ENCODE data around the gene DAP.
"Not testable (repeated sequence)": the region's sequence is repeated elsewhere in the genome, so short reads cannot be mapped to it uniquely, and the experiment has no call there.

Gene DAP

DNA sequence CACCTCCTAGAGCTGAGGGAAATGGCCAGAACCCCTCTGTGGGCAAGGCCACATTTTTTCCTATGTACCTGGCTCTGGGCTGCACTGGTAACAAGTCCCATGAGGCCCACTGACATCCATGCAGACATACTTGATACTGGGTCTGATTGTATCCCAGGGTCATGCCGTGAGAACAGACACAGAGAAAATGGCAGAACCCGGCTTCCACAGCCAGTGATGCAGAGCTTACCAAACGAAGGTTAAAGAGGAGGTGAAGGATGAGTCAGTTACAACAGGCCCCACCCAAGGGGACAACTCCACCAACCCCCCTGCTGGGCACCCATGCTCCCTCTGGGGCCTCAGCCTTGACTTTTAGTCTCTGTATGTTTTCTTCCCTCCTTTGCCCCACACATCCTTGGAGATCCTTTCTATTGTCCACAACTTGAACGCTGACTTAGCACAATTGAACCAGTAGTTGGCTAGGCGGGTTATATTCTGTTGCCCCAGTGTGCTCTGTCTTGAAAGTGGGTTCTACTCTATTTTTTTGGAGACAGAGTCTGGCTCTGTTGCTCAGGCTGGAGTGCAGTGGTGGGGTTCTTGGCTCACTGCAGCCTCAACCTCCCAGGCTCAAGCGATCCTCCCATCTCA is 93.5 kb downstream of the DAP start:
- no peak for DNase-seq

DNA sequence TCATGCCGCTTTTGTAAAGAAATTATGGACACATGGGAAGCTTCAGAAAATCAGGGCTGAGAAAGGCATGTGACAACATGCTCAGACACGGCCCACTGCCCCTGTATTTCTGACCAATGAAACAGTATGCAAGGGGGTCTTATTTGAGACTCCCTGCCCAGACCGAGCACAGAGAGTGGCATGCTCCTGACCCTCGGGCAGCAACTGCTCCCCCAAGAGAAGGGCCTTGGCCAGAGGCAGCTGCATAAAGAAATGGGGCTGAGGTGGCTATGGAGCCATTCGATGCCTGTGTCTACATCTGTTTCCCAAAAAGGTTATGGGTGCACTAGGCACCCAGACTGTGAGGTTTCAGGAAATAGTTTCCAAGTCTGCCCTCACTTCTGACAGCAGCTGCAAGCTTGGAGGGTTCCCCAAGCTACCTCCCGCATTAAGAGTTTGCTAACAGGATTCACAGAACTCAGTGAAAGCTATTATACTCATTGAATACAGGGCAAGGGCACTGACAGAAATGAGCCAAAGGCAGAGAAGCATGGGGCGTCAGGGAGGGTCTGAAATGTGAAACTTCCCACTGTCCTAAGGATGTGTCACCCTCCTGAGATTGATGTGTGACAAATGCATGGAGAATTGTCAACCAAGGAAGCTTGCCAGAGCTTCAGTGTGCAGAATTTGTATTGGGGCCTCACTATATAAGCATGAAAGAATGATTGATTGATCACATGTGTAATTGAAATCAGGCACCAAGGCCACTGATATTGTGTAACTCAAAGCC is 94.3 kb downstream of the DAP start:
- DNase-seq = no peak

DNA sequence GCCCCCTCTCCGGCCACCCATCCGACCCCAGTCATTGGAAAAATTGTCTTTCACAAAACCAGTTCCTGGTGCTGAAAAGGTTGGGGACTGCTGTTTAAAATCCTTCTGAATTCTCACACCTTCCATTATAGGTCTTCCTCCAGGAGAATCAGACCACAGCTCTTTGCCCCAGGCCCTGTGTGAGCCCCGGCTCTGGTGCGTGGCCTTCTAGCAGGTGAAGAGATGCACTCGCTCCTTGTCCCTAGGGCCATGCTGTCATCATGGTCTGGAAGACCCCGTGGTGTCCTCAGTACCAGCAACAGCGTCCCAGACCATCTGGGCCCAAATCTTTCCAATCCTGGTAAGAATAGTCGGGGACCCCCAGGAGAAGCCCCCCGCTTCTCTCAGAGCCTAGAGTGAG is 95.2 kb downstream of the DAP start:
- DNase-seq = no peak

DNA sequence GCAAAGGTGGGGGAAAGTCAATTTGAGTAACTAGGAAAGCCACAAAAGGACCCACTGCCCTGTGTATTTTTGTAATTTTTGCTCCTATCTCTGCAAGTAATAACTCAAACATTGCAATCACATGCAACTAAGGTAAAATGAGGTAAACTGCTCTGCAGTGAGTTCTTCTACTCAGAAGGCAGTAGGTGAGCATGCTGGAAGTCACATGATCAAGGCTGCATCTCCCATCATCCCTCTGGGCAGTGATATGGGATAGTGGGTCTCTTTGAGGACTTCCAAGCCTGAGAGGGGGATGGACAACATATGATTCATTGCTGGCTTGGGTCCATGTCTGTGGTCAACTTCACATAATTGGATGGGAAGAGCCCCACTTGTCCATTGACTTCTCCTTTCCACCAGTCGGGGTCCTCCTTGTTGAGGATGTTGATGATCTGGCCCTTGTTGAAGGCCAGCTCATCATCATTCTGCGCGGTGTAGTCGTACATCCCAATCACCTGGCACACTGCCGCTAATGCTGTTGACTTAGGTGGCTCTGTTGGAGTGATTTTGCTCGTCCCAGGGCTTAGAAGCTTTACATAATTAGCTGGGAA is 96.8 kb downstream of the DAP start:
- not testable (repeated sequence) for DNase-seq

DNA sequence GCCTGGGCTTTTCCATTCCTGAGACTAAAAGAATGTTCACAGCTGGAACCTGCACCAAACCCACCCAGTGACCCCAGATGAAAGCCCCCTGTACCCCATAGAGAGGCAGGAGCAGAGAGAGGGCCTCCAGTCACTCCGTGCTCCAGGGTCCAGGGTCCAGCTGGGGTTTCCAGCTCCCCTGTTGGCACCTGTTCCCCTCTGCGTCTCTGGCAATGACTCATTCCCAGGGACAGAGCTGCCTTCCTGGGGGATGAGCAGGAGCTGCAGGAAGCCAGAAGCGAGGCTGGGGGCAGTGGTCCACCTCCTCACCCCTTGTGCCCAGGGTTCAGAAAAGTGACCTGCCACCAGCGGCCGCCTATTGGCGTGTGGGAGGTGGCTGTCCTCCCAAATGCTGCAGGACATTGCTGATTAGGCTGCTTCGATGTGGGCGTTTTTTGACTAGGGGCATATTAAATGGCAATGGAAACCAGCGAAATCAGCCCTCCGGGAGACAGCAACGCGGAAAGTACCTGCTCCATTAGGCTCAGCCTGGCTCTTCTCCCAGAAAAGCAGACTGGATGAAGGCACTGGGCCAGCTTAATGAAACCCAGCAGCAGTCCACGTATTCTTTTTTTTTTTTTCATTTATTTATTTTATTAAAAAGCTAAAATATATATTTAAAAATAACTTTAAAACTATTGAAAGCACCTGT is 97.4 kb downstream of the DAP start:
- DNase-seq = no peak

DNA sequence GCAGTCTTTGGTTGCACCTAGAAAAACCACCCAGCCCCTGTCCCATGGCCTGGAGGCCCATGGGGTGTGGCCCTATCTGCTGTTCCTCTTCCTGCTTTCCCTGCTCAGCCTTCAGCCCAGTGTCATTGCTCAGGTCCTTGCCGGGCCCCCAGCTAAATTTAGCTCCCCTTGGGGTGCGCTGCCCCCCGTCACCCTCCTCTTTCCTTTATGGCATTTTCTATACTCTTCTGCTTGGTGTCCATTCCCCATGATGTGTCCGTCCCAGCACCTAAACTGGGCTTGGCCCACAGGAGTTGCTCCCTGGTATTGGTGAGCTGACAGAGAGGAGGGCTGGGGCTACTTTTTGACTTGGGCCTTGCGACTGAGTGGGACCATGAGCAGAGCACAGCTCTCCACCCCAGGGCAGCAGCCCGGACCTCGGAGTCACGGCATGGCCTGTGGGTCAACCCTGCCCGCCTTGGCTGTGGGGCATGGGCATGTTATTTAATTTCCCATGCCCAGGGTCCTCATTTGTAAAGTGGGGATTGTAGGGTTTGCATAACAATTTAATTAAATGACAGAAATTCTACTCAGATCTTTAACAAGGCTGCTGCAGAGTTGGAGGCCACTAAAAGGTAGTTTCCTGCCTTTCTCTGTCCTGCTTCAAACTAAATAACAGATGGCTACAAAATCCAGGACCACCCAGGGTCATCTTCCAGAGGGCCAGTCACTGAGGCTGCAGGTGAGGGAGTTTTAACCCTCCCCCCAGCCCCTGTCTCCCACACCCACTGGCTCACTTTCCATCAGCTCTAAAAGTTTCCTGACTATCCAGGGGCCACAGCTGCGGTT is 98.2 kb downstream of the DAP start:
- no peak for DNase-seq

DNA sequence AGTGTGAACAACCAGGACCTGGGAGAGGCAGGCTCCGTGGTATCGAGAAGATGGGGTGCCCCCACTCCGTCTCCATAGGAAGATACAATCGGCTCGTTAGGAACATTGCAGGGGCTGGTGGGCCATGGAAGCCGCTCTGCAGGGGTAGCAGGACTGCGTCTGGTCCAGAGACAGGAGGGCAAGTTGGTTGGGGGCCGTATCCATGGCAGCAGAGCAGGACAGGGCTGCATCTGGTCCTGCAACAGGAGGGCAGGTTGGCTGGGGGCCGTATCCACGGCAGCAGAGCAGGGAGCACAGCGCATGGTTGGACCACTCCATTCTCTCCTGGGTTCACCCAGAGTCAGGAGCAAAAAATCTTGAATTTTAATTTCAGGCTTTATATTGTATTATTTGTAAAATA is 99.0 kb downstream of the DAP start:
- no peak for DNase-seq

DNA sequence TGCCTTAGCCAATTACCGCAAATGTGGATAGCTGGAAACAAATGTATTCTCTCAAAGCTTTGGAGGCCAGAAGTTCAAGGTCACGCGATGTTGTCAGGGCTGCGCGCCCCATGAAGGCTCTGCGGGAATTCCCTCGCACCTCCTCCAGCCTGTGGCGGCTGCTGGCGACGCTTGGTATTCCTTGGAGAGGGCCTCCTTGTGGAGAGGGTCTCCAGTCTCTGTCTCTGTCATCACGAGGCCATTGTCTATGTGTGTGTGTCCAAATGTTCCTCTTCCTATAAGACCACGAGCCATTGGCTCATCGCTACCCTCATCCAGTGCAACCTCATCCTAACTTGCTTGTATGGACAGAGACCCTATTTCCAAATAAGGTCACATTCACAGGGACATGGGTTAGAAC is 99.6 kb downstream of the DAP start:
- DNase-seq = no peak

DNA sequence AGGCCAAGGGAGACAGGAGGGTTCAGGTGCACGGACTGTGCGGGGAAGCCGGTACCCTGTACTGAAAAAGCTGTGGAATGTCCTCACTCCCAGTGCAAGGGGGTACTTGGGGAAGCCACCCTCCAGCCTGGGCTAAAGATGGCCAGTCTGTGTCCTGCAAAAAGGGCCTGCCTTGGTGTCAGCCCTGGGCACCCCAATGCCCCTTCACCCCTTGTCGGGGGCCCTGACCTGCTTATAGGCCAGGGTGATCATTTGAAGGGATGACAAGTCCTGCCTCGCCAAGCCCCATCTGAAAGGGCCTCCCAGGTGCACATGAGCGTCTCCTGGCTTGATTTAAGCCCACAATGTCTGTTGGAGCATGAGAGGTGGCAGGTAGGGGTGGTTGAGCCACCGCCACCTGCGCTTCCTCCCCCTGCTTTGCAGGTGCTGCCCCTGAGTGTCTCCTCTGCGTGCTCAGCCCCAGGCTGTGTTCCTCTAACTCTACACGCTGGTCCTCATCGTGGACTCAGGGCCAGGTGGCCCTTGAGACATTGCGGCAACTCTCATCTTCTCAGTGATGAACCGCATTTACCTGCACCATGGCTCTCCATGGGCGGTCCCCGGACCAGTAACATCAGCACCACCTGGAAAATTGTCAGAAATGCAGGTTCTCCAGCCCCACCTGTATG is 100.2 kb downstream of the DAP start:
- no peak for DNase-seq

DNA sequence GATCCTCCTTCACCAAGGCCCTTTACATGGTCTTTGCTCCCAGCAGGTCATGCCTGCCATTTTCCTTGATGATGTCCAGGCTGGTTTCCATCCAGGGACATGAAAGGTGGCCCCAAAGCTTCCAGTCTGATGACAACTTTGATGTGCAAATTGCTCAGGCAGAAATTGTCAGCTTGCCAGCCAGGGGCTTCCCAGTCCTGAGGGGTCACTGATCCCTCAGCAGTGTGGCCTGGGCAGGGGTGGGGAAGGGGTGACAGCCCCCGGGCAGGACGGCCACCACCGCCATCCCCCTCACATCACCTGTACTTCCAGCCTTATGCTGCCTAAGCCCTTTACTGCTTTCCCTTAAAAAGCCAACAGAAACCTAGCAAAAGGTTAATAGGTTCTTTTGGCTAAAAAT is 100.9 kb downstream of the DAP start:
- no peak for DNase-seq

DNA sequence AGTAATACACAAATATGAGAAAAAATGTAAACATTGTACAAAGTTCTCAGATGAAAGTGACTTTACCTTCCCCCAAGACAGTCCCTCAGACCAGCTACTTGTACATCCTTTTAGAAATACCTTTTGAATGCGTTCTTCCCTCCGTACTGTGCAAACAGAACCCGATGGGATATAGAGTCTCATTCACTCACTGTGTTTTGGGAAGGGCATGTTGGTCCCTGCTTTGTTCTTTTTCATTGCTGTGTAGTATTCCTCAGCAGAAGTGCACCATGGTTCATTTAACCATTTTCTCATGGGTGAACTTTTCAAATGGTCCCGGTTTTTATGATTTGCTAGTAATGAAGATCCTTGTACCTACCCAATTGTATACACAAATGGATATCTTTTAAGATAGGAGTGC is 102.8 kb downstream of the DAP start:
- no peak for DNase-seq

DNA sequence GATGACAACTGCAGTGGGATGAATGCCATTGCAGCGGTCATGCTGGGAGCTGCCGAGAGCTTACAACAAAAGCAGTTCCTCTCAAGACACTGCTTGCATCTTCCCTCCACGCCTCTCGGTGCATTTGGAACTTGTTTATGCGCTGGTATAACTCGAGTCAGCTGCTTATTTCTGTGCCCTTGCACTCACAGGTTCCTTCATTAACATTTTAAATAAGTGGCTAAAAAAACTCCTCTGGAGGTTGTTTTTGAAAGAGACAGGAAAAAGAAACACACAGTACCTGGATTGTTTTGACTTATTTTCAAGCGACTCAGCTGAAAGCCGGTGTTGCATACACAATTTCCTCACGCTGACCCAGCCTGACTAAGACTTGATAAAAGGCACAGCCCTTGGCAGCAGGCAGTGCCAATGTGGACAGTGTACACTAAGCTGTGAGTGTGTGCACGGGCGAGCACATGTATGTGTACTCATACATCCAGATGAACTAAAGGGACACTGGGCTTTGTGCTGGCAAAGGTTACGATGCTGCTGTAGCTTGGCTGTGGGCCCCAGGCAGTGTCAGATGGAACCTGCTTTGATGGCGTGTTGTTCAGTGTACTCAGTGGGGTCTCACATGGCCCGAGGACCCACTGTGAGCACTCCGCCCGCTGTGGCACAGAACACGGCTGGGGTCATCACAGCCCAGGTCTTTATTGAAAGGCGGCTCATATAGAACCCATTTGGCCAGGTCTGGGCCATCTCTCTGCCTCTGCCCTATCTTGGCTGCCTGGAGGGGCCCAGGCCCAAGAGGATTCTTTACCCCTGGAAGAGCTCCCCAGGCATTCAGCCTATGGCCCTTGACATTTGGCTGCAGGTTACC is 104.8 kb downstream of the DAP start:
- DNase-seq = no peak

DNA sequence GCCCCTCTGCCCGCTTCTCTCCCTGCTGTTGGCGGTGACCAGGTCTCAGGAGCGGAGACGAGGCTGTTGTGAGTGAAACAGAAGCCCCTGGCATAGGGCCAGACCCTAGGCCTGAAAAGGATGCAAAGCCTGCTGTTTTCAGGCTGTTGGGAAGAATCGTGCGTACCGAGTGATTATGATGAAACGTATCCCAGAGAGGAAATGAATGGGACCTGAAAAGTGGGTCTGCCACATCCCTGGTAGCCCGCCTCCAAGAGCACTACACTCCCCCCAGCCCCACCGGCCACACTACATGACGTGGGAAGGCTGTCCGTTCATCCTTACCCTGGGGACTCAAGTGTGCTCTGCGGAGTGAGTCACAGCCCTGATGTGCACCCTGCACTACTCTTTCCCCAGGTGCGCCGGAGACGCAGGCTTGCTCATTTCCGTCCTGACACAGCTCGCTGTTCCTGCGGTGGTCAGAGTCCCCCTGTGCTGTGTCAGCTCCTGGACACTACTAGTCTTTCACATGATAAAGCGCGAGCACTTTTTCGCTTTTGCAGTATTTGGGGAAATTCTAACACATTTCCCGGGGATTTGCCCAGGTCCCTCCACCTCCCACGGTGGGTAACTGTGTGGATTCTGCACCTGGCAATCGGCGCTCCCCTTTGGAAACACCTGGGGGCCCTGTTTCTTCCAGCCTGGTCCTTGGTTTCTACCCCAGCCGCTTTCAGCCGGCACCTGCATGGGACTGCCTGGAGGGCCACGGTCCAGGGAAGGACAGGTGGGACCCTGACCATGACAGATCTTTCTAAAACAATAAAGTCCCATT is 105.7 kb downstream of the DAP start:
- no peak for DNase-seq

DNA sequence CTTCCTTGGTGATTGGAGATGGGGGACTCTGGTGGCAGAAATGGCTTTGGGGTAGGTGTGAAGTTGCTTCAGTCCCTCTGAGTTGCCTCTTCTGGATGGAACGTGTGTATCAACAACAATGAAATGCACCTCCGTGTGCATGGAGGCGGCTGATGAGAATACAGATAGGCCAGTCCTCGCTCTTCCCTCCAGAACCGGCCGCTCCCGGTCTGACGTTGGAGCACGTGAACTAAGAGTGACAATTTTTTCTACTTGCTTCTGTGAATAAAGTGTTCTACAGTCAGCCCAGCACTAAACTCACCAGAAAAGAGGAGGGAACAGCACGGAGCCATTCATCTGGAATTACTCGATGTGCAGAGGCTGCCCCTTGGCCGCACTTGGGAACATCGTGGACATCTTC is 106.5 kb downstream of the DAP start:
- no peak for DNase-seq

DNA sequence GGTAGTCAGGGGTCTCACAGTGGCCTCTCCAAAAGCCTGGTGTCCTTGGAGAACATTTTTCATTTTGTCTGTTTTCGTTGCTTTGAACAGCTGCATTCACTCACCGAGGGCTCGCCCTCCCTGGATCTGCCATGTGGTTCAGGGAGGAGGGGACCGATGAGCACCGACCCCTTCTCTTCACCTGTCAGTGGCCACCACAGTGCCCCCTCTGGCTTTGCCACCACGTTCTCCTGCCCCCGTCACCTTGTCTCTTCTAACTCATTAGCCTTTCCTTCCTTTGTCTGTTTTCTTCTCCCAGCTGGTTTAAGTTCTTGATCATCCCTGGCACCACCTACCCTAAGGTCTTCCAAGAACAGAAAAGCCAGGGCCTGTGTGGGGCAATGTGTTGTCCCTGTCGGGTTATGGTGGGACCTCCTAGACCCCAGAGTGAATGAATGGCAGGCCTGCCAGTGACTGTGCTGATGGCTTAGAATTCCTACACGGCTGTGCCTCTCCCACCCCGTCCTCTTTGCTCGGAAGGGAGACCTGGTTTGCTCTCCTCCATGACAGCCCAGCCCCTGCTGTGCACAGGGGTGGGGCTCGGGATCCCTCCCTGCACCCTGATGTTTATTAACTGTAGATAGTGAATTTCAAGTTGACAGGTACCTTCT is 107.2 kb downstream of the DAP start:
- no peak for DNase-seq

DNA sequence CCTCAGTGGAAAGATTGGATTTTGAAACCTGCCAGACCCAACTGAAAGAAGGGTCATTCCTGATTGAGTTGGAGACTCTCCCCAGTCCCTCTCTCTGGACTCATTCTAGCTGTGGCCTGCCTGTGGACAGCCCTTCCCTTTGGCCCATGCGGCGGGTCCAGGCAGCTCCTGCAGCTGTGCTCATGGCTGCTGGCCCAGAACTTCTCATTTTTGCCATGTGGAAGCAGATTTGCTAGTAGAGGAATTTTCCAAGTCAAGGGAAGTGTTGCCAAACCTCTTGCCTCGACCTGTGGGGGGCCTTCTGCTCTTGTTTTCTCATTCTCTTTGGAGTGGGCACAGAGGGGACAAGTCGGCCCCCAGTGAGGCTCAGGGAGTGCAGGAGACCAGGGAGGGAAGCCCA is 108.0 kb downstream of the DAP start:
- no peak for DNase-seq

DNA sequence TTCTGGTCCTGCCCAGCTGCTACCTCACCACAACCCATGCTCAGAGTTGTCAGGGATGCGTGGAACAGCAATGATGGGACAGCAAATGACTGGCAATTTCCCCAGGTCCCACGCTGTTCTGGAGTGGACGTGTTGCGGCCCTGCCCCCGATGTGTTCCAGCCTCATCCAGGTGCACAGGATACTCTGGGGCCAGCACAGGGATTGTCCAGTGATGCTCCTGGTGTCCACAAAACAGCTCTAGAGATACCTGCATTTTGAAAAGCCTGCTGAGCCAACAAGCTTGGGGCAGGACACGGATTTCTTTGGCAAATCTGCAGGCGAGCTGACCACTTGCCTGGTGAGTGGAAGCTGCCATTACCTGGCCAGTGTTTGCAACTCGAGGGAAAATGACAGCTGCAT is 108.4 kb downstream of the DAP start:
- no peak for DNase-seq

DNA sequence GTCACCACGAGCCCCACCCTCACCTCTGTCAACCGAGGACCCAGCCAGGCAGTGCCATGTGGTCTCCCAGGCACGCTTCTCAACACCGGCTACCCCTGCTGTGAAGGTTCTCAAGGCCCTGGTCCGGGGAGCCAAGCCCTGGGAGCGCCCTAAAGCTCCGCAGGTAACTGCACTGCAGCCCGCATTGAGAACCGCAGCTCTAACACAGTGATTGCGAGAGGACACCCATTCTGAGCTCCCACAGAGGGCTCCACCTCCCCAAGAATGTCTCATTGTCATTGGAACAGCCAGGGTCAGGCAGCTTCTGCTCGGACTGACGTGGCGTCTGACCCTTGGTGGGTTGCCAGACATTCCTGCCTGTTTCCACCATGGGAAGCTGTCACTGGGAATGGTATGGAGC is 108.9 kb downstream of the DAP start:
- no peak for DNase-seq

DNA sequence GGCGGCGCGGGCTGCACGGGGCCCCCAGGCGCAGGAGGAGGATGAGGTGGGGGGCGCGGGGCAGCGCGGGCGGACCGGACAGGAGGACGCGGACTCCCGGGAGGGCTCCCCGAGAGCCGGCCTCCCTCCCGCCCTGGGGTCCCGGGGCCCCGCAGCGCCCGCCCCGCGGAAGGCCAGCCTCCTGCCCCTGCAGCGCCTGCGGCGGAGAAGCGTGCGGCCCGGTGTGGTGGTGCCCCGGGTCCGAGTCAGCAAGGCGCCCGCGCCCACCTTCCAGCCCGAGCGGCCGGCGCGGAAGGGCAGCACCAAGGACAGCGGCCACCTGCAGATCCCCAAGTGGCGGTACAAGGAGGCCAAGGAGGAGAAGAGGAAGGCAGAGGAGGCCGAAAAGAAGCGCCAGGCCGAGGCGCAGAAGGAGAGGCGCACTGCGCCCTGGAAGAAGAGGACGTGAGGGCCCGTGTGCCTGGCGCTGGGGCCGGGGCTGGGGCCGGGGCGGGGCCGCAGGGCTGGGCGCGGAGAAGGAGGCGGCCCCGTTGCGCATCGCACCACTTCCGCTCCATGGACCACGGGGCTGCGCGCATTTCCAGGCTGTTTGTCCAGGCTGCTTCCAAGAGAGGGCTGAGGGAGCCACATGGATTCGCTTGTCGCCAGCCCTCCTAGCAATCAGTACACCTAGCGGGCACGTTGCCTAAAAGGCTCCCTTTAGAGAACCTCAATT is 111.2 kb downstream of the DAP start:
- no peak for DNase-seq
